Measurements from ENCODE around the gene NKD2. TPM values are rescaled to one million over a fixed set of nuclear protein-coding genes. Genes with fewer than 3 reads are reported as not detected.

Gene NKD2
- total and polyA plus RNA-seq, 9 of the 15 experiments (the other 6 are each of a cell fraction or from before 2014, with no cell fraction given), result 0.09 to 0.64 (median 0.27) TPM; not detected in 5

GRCh38 chr5:1013948-1014301 lies 5.3 kb downstream of the NKD2 start:
- 2% methylated on average over 3 of the region's 3 CpGs for WGBS (ENCODE audit: insufficient coverage, low coverage, missing lambda C conversion rate)
- BruUV-seq (replicated peaks), result no TSS peak
- no peaks in the 10 kb centered on the region for H3K36me3 ChIP-seq (ENCODE audit: control insufficient read depth, insufficient read depth, low read length)
- no peaks in the 10 kb centered on the region for H3K79me2 ChIP-seq (ENCODE audit: control insufficient read depth, insufficient read depth, low read length)
- no peak overlapping the region for H3K4me3 ChIP-seq
- ChIA-PET CTCF (ENCODE audit: low intra/inter-chr PET ratio) (no interaction called here), POLR2A (interaction anchor here (0.6 to 1.6 kb wide), 5 partner anchors 12 to 1010 kb away, joined by 3 to 4 read pairs (median 3); no protein-coding TSS in a partner anchor)
- no peak overlapping the region for H3K27ac ChIP-seq (ENCODE audit: extremely low read depth, low read depth, low read length)
- H4K20me1 ChIP-seq (replicated peaks; ENCODE audit: control insufficient read depth, insufficient read depth, low read length), result peaks cover 51% of the 10 kb centered on the region
- FAIRE-seq (no peak), DNase-seq (ENCODE audit: extremely low read depth in 1 of 4, low spot score in 3 of 4) (no peak), ATAC-seq (no peak)
- intact Hi-C loops (cut with micrococcal nuclease), result no loop called here
- H3K9ac ChIP-seq (ENCODE audit: insufficient read depth in 1 of 2, low read depth in 2 of 2, low read length in 2 of 2), result no peak overlapping the region; a peak in 1 of 4 replicates
- no peak overlapping the region for H2AFZ ChIP-seq (ENCODE audit: low read depth, low read length)
- H3K9me3 ChIP-seq (replicated peaks; ENCODE audit: control insufficient read depth, insufficient read depth, low read depth, low read length), result no peaks in the 10 kb centered on the region
- no peaks in the 10 kb centered on the region for H3K9me1 ChIP-seq (ENCODE audit: control insufficient read depth, insufficient read depth, low read length)
- in situ Hi-C loops (cut with MboI), result no loop called here
- H3K4me1 ChIP-seq (replicated peaks in 1 of 2; ENCODE audit: control insufficient read depth in 2 of 2, insufficient read depth in 2 of 2, low read length in 2 of 2), result peaks cover 0 to 20% of the 10 kb centered on the region in 2 experiments; a peak in 2 of 5 replicates
- no peak for TF ChIP-seq ZSCAN32 (CRISPR knock-in tag; IDR thresholded peaks at IDR 0.05)
- TF ChIP-seq MNT (conservative IDR thresholded peaks at IDR 0.05), result no peak
- TF ChIP-seq ZNF316 (IDR thresholded peaks at IDR 0.05), result no peak
- TF ChIP-seq ZNF224 (CRISPR knock-in tag; IDR thresholded peaks at IDR 0.05), result no peak
- no peak for TF ChIP-seq TAF1 (IDR thresholded peaks at IDR 0.05; ENCODE audit: control insufficient read depth, extremely low read depth, insufficient read depth, low read length, severe bottlenecking)
- H3K27me3 ChIP-seq (ENCODE audit: control insufficient read depth in 2 of 2, insufficient read depth in 2 of 2, low read length in 2 of 2), result peaks cover 57 to 97% of the 10 kb centered on the region in 2 experiments
- no peak overlapping the region for H3K4me2 ChIP-seq (ENCODE audit: insufficient read depth, low read length)

Measured in K562 (cell line).